GM19025 (cell line): ENCODE results near the gene FBXW4.
A peak's percentile ranks its signal among the peaks of the same experiment; 100 is the strongest.
"Not testable (repeated sequence)": the region's sequence is repeated elsewhere in the genome, so short reads cannot be mapped to it uniquely, and the experiment has no call there.

Experiments
- ATAC-seq: cut with Tn5 transposase; IDR thresholded peaks from one replicate; pipeline ENCODE4 v1.9.1; 2021; ENCODE audit warnings: mild to moderate bottlenecking, low read depth, moderate library complexity; ENCODE audit not compliant: unreplicated experiment

The FBXW4 gene

GRCh38 chr10:101595591-101596433, 99.2 kb downstream of the FBXW4 start:
- no peak for ATAC-seq

DNA sequence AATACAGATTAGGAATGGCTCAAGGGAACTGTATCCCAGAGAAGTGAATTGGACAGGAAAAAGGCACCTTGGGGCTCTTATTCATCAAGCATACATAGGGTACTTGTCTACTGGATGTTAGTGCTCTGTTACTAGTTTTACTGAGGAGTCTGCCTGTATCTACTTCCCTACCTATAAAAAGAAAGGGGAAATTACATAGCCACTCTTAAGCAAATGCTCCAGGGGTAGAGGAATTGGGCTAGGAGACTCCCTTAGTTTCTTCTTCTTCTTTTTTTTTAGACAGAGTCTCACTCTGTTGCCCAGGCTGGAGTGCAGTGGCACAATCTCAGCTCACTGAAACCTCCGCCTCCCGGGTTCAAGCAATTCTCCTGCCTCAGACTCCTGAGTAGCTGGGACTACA, 101.6 kb downstream of the FBXW4 start:
- not testable (repeated sequence) for ATAC-seq

DNA sequence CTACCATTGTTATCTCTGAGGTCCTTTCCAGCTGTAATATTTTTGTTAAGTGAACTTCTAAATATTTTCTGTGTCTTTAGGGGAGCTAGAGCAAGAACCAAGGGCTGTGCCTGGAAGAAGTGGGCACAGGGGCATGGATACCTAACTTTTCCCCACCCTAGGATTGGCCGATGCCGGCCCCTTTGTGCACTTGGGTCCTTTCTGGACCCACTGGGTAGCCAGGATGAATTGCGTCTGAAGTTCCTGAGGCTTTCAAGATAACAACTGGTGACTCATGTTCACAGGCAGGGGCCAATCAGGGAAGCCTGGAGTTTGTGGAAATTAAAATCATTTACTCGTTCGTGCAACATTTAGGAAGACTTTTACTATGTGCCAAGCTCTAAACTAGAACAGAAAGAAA, 106.1 kb downstream of the FBXW4 start:
- no peak for ATAC-seq

GRCh38 chr10:101587725-101588653, 107.0 kb downstream of the FBXW4 start, which contains the start of the genes DPCD and POLL:
DPCD (plus strand) TSS chr10:101588321; CDS start chr10:101588337, 16 bp downstream.
POLL (minus strand) TSS chr10:101588257; CDS start chr10:101587360, 897 bp downstream.
- ATAC-seq: peak; percentile 98

- ATAC-seq: no peak
Measured at GRCh38 chr10:101585841-101586240, 109.1 kb downstream of the FBXW4 start.

- no peak for ATAC-seq
Measured at GRCh38 chr10:101580486-101581399, 114.2 kb downstream of the FBXW4 start.

DNA sequence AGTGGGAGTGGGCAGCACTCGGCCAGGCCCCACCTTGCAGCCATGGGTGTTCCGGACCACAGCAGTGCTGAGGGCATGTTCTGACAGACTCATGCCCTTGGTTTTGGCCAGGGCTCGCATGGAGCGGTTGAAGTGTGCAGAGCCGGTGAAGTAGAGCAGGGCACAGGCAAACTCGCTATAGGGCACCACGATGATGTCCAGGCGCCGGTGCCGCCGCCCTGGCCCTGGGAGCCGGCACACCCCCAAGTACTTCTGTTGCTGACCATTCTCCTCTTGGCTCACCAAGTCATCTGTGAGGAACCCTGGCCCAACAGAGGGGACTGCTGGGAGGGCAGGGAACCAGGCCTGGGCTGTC, 115.5 kb downstream of the FBXW4 start:
- no peak for ATAC-seq

- no peak for ATAC-seq
Measured at GRCh38 chr10:101578803-101579515, 116.0 kb downstream of the FBXW4 start.

- ATAC-seq: no peak
Measured at GRCh38 chr10:101578192-101578591, 116.8 kb downstream of the FBXW4 start.

GRCh38 chr10:101577121-101577871, 117.7 kb downstream of the FBXW4 start:
- no peak for ATAC-seq

DNA sequence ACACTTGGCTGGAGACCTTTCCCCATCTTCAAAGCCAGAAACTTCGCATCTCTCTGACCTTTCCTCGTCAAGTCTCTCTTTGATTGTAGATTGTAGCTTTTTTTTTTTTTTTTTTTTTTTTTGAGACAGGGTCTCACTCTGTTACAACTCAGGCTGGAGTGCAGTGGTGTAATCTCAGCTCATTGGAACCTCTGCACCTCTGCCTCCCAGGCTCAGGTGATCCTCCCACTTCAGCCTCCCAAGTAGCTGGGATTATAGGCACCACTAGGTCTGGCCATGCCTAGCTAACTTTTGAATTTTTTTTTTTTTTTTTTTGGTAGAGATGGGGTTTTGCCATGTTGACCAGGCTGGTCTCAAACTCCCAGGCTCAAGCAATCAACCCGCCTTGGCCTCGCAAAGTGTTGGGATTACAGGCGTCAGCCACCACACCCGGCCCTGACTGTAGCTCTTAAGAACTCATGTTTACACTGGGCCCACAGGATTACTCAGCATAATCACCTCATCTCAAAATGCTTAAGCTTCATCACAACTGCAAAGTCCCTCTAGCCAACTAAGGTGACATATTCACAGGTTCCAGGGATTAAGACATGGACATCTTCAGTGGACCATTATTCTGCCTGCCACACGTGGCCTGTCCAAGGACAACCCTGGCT, 118.6 kb downstream of the FBXW4 start:
- ATAC-seq: no peak

DNA sequence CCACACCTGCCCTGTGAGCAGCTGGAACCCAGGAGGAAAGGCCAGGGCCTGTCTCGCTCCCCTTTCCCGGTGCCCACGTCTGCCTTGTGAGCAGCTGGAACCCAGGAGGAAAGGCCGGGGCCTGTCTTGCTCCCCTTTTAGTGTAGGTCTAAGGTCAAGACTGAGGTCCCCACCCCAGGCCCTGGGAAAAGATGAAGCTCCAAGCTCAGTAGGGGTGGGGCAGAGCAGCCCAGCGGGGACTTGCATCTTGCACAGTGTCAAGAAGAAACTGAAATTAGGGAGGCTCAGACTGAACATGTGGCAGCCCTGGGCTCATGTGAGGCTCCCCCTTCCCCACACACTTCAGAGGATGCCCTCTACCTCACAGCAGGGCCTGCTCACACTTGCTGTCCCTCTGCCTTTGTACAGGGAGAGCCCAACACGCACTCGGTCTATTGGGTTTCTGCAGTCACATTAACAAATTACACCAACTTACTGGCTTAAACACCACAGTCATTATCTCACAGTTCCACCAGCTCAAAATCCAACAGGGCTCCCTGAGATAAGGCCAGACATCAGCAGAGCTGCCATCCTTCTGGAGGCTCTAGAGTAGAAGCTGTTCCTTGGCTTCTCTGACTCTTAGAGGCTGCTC, 119.3 kb downstream of the FBXW4 start:
- no peak for ATAC-seq

- ATAC-seq: no peak
Measured at GRCh38 chr10:101575091-101575490, 119.9 kb downstream of the FBXW4 start.

GRCh38 chr10:101573885-101574753, 120.9 kb downstream of the FBXW4 start:
- ATAC-seq: no peak

GRCh38 chr10:101572785-101573184, 122.2 kb downstream of the FBXW4 start:
- ATAC-seq: no peak

- ATAC-seq: no peak
Measured at GRCh38 chr10:101572126-101572525, 122.8 kb downstream of the FBXW4 start.
